Right lobe of liver (tissue), 4 donors: ENCODE measurements around the gene TSPAN11.

Experiments
- CTCF ChIP-seq, 4 donors: fragments of 200-600 bp in 3 of 4; fragments of 450-650 bp in 1 of 4; IDR thresholded peaks; one replicate each; pipeline versions ENCODE4 v1.5.1 to v1.8.0; 2016 to 2022; ENCODE audit warnings: antibody characterized with exemption in 4 of 4, mild to moderate bottlenecking in 2 of 4
- POLR2A ChIP-seq: fragments of 450-650 bp; IDR thresholded peaks from one replicate; pipeline ENCODE4 v1.6.1; 2017; ENCODE audit warnings: antibody characterized with exemption, mild to moderate bottlenecking
- donor health status: DM: no; HTN: no; CAD: no.
- donor health status: DM: no; HTN: no; CAD: no.
- donor health status: DM: no; HTN: yes; CAD: no.

DNA sequence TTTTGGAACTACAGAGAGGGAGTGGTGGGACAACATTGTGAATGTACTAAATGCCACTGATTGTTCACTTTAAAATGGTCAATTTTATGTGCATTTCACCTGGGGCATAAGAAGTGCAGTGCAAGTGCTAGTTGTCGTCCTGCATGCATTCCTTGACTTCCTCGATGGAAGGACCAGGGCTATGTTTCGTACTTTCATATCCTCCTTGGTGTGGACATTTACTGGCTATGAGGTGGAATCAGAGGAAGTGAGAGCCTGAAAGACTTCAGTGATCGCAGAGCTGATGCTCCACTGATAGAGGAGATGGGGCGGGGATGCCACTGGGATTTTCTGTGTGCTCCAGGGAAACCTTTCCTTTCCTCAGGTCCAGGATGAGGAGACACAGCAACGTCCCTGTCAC, 93.0 kb downstream of the TSPAN11 start:
- TF ChIP-seq CTCF (IDR thresholded peaks at IDR 0.05) (no peak), POLR2A (no peak)
